ENCODE measurements around the gene ZNF813.
"Not testable (repeated sequence)": the region's sequence is repeated elsewhere in the genome, so short reads cannot be mapped to it uniquely, and the experiment has no call there.

- not testable (repeated sequence) for TF ChIP-seq CTCF (conservative IDR thresholded peaks at IDR 0.05); EZH2 (IDR thresholded peaks at IDR 0.05; ENCODE audit: low read depth)
Measured at GRCh38 chr19:53498024-53498395, 30.5 kb downstream of the ZNF813 start.

Measured in PC-9 (cell line).